Left renal pelvis (tissue), 4 donors: ENCODE measurements around the gene RCAN1. TPM values are rescaled to one million over a fixed set of nuclear protein-coding genes. Genes with fewer than 3 reads are reported as not detected.
"Not testable (repeated sequence)": the region's sequence is repeated elsewhere in the genome, so short reads cannot be mapped to it uniquely, and the experiment has no call there.

Experiments used
- DNase-seq, 4 donors: peaks; one replicate each; pipeline ENCODE4 v3.0.0-alpha.2; 2013; ENCODE audit warnings: low read depth in 4 of 4, low spot score in 3 of 4
- polyA plus RNA-seq, 4 donors: library from polyadenylated mRNA; unstranded; fragments of 120-200 nt; gene quantifications; one replicate each; pipeline ENCODE4 v1.2.1, GENCODE V29; 2013; ENCODE audit not compliant: insufficient read length in 4 of 4

Gene RCAN1
- polyA plus RNA-seq, 4 donors = 20.0 to 42.1 (median 32.6) TPM

- DNase-seq = no peak
These were observed 8.6 kb upstream of the RCAN1 start for GRCh38 chr21:34623516-34623915.

GRCh38 chr21:34621434-34622350 lies 6.8 kb upstream of the RCAN1 start:
- DNase-seq = no peak

GRCh38 chr21:34619841-34620665 lies 5.1 kb upstream of the RCAN1 start:
- DNase-seq = no peak

GRCh38 chr21:34618941-34619340 lies 4.0 kb upstream of the RCAN1 start:
- DNase-seq = no peak

GRCh38 chr21:34617753-34618339 lies 2.9 kb upstream of the RCAN1 start:
- no peak for DNase-seq

GRCh38 chr21:34615487-34615814 lies 538 bp upstream of the RCAN1 start:
- DNase-seq = no peak

GRCh38 chr21:34613679-34614627 lies 960 bp downstream of the RCAN1 start:
- DNase-seq = no peak

- no peak for DNase-seq
These were observed 2.4 kb downstream of the RCAN1 start for GRCh38 chr21:34612557-34612956.

- no peak for DNase-seq
These were observed 2.9 kb downstream of the RCAN1 start for GRCh38 chr21:34612056-34612455.

GRCh38 chr21:34611528-34611927 lies 3.4 kb downstream of the RCAN1 start:
- no peak for DNase-seq

GRCh38 chr21:34609933-34610549 lies 4.9 kb downstream of the RCAN1 start:
- DNase-seq = no peak

- DNase-seq = no peak
These were observed 5.5 kb downstream of the RCAN1 start for GRCh38 chr21:34609244-34609932.

- not testable (repeated sequence) for DNase-seq
These were observed 7.5 kb downstream of the RCAN1 start for GRCh38 chr21:34607376-34607775.

- DNase-seq = no peak
These were observed 8.3 kb downstream of the RCAN1 start for GRCh38 chr21:34606621-34607020.

GRCh38 chr21:34606051-34606450 lies 8.9 kb downstream of the RCAN1 start:
- no peak for DNase-seq

GRCh38 chr21:34604956-34605355 lies 10.0 kb downstream of the RCAN1 start:
- DNase-seq = not testable (repeated sequence)

GRCh38 chr21:34604556-34604955 lies 10.4 kb downstream of the RCAN1 start:
- no peak for DNase-seq

- DNase-seq = no peak
These were observed 11.2 kb downstream of the RCAN1 start for GRCh38 chr21:34603710-34604057.

GRCh38 chr21:34603002-34603709 lies 11.8 kb downstream of the RCAN1 start:
- DNase-seq = peak in 3 of 4 donors; percentile 38 to 43 (median 39)
